Left kidney (tissue), 2 donors: ENCODE results near the gene LRFN2. TPM values are rescaled to one million over a fixed set of nuclear protein-coding genes. Genes with fewer than 3 reads are reported as not detected.

ENCODE experiments used
- DNase-seq: peaks from one replicate; pipeline ENCODE4 v3.0.0-alpha.2; 2013
- polyA plus RNA-seq: library from polyadenylated mRNA; unstranded; fragments of 120-200 nt; gene quantifications from one replicate; pipeline ENCODE4 v1.2.1, GENCODE V29; 2013; ENCODE audit not compliant: insufficient read length

Gene LRFN2
- polyA plus RNA-seq, 1 donor = 0.81 TPM

GRCh38 chr6:40347571-40348011 is 239.6 kb downstream of the LRFN2 start:
- DNase-seq = no peak

- DNase-seq = no peak
These were observed 240.9 kb downstream of the LRFN2 start for GRCh38 chr6:40346246-40346645.

GRCh38 chr6:40344566-40345167 is 242.5 kb downstream of the LRFN2 start:
- no peak for DNase-seq

- DNase-seq = no peak
These were observed 243.1 kb downstream of the LRFN2 start for GRCh38 chr6:40343877-40344565.

- no peak for DNase-seq
These were observed 243.8 kb downstream of the LRFN2 start for GRCh38 chr6:40343318-40343876.

- no peak for DNase-seq
These were observed 244.4 kb downstream of the LRFN2 start for GRCh38 chr6:40342723-40343122.

GRCh38 chr6:40341726-40342125 is 245.4 kb downstream of the LRFN2 start:
- DNase-seq = no peak
